Right lobe of liver (tissue), 4 donors: ENCODE data around the gene CYP2W1.

Experiments
- CTCF ChIP-seq, 4 donors: fragments of 200-600 bp in 3 of 4; fragments of 450-650 bp in 1 of 4; IDR thresholded peaks; one replicate each; pipeline versions ENCODE4 v1.5.1 to v1.8.0; 2016 to 2022; ENCODE audit warnings: antibody characterized with exemption in 4 of 4, mild to moderate bottlenecking in 2 of 4
- POLR2A ChIP-seq: fragments of 450-650 bp; IDR thresholded peaks from one replicate; pipeline ENCODE4 v1.6.1; 2017; ENCODE audit warnings: antibody characterized with exemption, mild to moderate bottlenecking
- donor health status: DM: no; HTN: no; CAD: no.
- donor health status: DM: no; HTN: no; CAD: no.
- donor health status: DM: no; HTN: yes; CAD: no.

- TF ChIP-seq CTCF (IDR thresholded peaks at IDR 0.05) (no peak), POLR2A (no peak)
Observed at GRCh38 chr7:1025743-1026581, 43.0 kb downstream of the CYP2W1 start.
